Bronchial epithelial cell (primary cell): ENCODE measurements around the gene ARHGAP6. TPM values are rescaled to one million over a fixed set of nuclear protein-coding genes. Genes with fewer than 3 reads are reported as not detected.

Source experiments
- DNase-seq: peaks from one replicate; pipeline ENCODE4 v3.0.0-alpha.2; 2010; ENCODE audit warnings: low read depth
- FAIRE-seq: peaks from 2 replicates; lab custom pipeline; 2011; peaks lifted over from hg19 to GRCh38; lab: Jason Lieb, UNC
- H3K27me3 ChIP-seq: 2 replicates; pipeline ENCODE4 v1.5.1; 2011; ENCODE audit warnings: low read length; ENCODE audit not compliant: control insufficient read depth, insufficient read depth
- H3K36me3 ChIP-seq: 2 replicates; pipeline ENCODE4 v1.5.1; 2011; ENCODE audit warnings: low read length; ENCODE audit not compliant: control insufficient read depth, insufficient read depth
- H3K4me3 ChIP-seq: 2 replicates; pipeline ENCODE4 v1.5.1; 2011; ENCODE audit warnings: mild to moderate bottlenecking, low read depth, low read length, control low read depth
- CTCF ChIP-seq: IDR thresholded peaks from 2 replicates; pipeline ENCODE4 v1.5.1; 2011; ENCODE audit warnings: mild to moderate bottlenecking, moderate library complexity, low read length, control low read depth, inconsistent platforms; ENCODE audit not compliant: insufficient read depth, severe bottlenecking
- total RNA-seq: library from RNA; depleted of rRNA; stranded (reverse); fragments of >200 nt; gene quantifications from 2 replicates; pipeline ENCODE4 v1.2.1, GENCODE V29; 2014

Gene ARHGAP6
- total RNA-seq, 1 donor from 2014 or later = under 0.01 TPM

GRCh38 chrX:11146411-11146810 is 519.3 kb downstream of the ARHGAP6 start:
- DNase-seq (no peak), FAIRE-seq (no peak)

GRCh38 chrX:11143931-11144678 is 521.6 kb downstream of the ARHGAP6 start:
- Histone ChIP-seq H3K4me3 (no peak overlapping the region), H3K36me3 (no peaks in the 10 kb centered on the region), H3K27me3 (no peaks in the 10 kb centered on the region)
- FAIRE-seq = peak; percentile 92
- TF ChIP-seq CTCF = peak; percentile 30
- peak; percentile 62 for DNase-seq

More at GRCh38 chrX:11146411-11146810, 519.3 kb downstream of the ARHGAP6 start:
- Histone ChIP-seq H3K27me3 (no peaks in the 10 kb centered on the region), H3K36me3 (no peaks in the 10 kb centered on the region), H3K4me3 (no peak overlapping the region)
- TF ChIP-seq CTCF = no peak

GRCh38 chrX:11138498-11139390 is 527.0 kb downstream of the ARHGAP6 start:
- H3K36me3 ChIP-seq = no peaks in the 10 kb centered on the region
- no peak overlapping the region for H3K4me3 ChIP-seq
- DNase-seq (no peak), FAIRE-seq (no peak)
- TF ChIP-seq CTCF = no peak
- H3K27me3 ChIP-seq = no peaks in the 10 kb centered on the region

GRCh38 chrX:11137543-11138139 is 528.1 kb downstream of the ARHGAP6 start:
- Histone ChIP-seq H3K27me3 (no peaks in the 10 kb centered on the region), H3K4me3 (no peak overlapping the region), H3K36me3 (no peaks in the 10 kb centered on the region)
- DNase-seq (peak; percentile 20), FAIRE-seq (no peak)
- peak; percentile 27 for TF ChIP-seq CTCF

GRCh38 chrX:11135564-11136185 is 530.0 kb downstream of the ARHGAP6 start:
- DNase-seq (no peak), FAIRE-seq (no peak)
- Histone ChIP-seq H3K36me3 (no peaks in the 10 kb centered on the region), H3K4me3 (no peak overlapping the region), H3K27me3 (no peaks in the 10 kb centered on the region)
- no peak for TF ChIP-seq CTCF
